Measurements from ENCODE around the gene ABCA1.

ABCA1 gene

GRCh38 chr9:104853159-104853558, 74.8 kb downstream of the ABCA1 start:
- Histone ChIP-seq H2BK5ac (ENCODE audit: low read length) (no peak overlapping the region), H3K79me1 (ENCODE audit: low read depth, low read length) (no peaks in the 10 kb centered on the region), H2BK12ac (ENCODE audit: low read length) (no peak overlapping the region), H3K23ac (ENCODE audit: low read depth, low read length, poor library complexity) (no peak overlapping the region), H4K91ac (ENCODE audit: low read depth, low read length, poor library complexity) (no peak overlapping the region), H2BK15ac (ENCODE audit: low read length) (no peak overlapping the region), H3K4me2 (ENCODE audit: insufficient read depth, low read length, poor library complexity, severe bottlenecking) (no peak overlapping the region), H4K8ac (ENCODE audit: low read depth, low read length) (no peak overlapping the region), H3K18ac (ENCODE audit: low read length) (no peak overlapping the region), H2AK5ac (ENCODE audit: low read depth, low read length) (no peak overlapping the region), H3K9me3 (replicated peaks in 1 of 2; ENCODE audit: control insufficient read depth in 2 of 2, insufficient read depth in 1 of 2, low read depth in 1 of 2, low read length in 2 of 2) (no peaks in the 10 kb centered on the region), H3K27ac (replicated peaks; ENCODE audit: low read length) (no peak overlapping the region), H3K14ac (ENCODE audit: low read length) (no peak overlapping the region), H3K4ac (ENCODE audit: low read length) (no peak overlapping the region), H2BK120ac (ENCODE audit: low read depth, low read length) (no peak overlapping the region), H3K27me3 (ENCODE audit: control insufficient read depth in 3 of 3, insufficient read depth in 3 of 3, low read depth in 1 of 3, low read length in 3 of 3) (no peaks in the 10 kb centered on the region), H3K36me3 (replicated peaks in 1 of 2; ENCODE audit: control insufficient read depth in 2 of 2, insufficient read depth in 2 of 2, low read length in 2 of 2) (peaks cover 3 to 70% of the 10 kb centered on the region in 2 donors), H3K9ac (ENCODE audit: low read depth, low read length, poor library complexity) (no peak overlapping the region), H3K4me3 (ENCODE audit: low read length in 2 of 2) (no peak overlapping the region), H3K4me1 (ENCODE audit: control insufficient read depth in 2 of 2, insufficient read depth in 1 of 2, low read depth in 1 of 2, low read length in 2 of 2) (peaks cover 0 to 2% of the 10 kb centered on the region in 2 donors), H2AFZ (ENCODE audit: low read length) (no peak overlapping the region)
- no peak for DNase-seq (ENCODE audit: low spot score)
- WGBS, 2 donors (ENCODE audit: extremely low coverage in 2 of 2, insufficient read length in 2 of 2, insufficient replicate concordance in 1 of 2) = no CpG with 5 or more reads among the region's 4 CpGs

DNA sequence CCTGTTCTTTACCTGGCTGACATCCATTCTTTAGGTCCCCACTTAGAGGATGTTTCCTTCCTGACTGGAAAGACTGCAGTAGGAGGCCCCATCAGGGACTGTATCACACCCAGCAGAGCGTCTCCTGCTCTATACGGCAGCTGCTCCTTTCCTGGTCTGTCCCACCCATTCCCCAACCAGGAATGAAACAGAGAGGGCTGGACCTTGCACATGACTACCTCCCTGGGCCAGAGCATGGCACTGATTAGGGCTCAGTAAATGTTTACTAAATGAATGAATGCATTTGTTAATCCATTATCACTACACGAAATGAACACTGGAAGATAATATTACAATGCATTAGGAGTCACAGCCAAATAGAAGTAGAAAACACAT, 76.4 kb downstream of the ABCA1 start:
- Histone ChIP-seq H3K9me3 (replicated peaks in 1 of 2; ENCODE audit: control insufficient read depth in 2 of 2, insufficient read depth in 1 of 2, low read depth in 1 of 2, low read length in 2 of 2) (no peaks in the 10 kb centered on the region), H2BK120ac (ENCODE audit: low read depth, low read length) (no peak overlapping the region), H2AFZ (ENCODE audit: low read length) (no peak overlapping the region), H3K79me1 (ENCODE audit: low read depth, low read length) (no peaks in the 10 kb centered on the region), H2BK5ac (ENCODE audit: low read length) (no peak overlapping the region), H3K9ac (ENCODE audit: low read depth, low read length, poor library complexity) (no peak overlapping the region), H2BK15ac (ENCODE audit: low read length) (no peak overlapping the region), H2AK5ac (ENCODE audit: low read depth, low read length) (no peak overlapping the region), H3K36me3 (replicated peaks in 1 of 2; ENCODE audit: control insufficient read depth in 2 of 2, insufficient read depth in 2 of 2, low read length in 2 of 2) (peaks cover 3 to 55% of the 10 kb centered on the region in 2 donors), H3K14ac (ENCODE audit: low read length) (no peak overlapping the region), H3K27me3 (ENCODE audit: control insufficient read depth in 3 of 3, insufficient read depth in 3 of 3, low read depth in 1 of 3, low read length in 3 of 3) (no peaks in the 10 kb centered on the region), H3K4ac (ENCODE audit: low read length) (no peak overlapping the region), H3K23ac (ENCODE audit: low read depth, low read length, poor library complexity) (no peak overlapping the region), H4K91ac (ENCODE audit: low read depth, low read length, poor library complexity) (no peak overlapping the region), H3K27ac (replicated peaks; ENCODE audit: low read length) (no peak overlapping the region), H3K4me1 (ENCODE audit: control insufficient read depth in 2 of 2, insufficient read depth in 1 of 2, low read depth in 1 of 2, low read length in 2 of 2) (peaks cover 0 to 2% of the 10 kb centered on the region in 2 donors), H3K4me3 (ENCODE audit: low read length in 2 of 2) (no peak overlapping the region), H4K8ac (ENCODE audit: low read depth, low read length) (no peak overlapping the region), H3K18ac (ENCODE audit: low read length) (no peak overlapping the region), H2BK12ac (ENCODE audit: low read length) (no peak overlapping the region), H3K4me2 (ENCODE audit: insufficient read depth, low read length, poor library complexity, severe bottlenecking) (no peak overlapping the region)
- DNase-seq (ENCODE audit: low spot score) = no peak
- WGBS, 2 donors (ENCODE audit: extremely low coverage in 2 of 2, insufficient read length in 2 of 2, insufficient replicate concordance in 1 of 2) = no CpG with 5 or more reads among the region's 3 CpGs

GRCh38 chr9:104850786-104851545, 77.0 kb downstream of the ABCA1 start:
- H3K14ac ChIP-seq (ENCODE audit: low read length) = no peak overlapping the region
- H4K91ac ChIP-seq (ENCODE audit: low read depth, low read length, poor library complexity) = no peak overlapping the region
- no peak overlapping the region for H3K23ac ChIP-seq (ENCODE audit: low read depth, low read length, poor library complexity)
- H3K79me1 ChIP-seq (ENCODE audit: low read depth, low read length) = no peaks in the 10 kb centered on the region
- H3K9ac ChIP-seq (ENCODE audit: low read depth, low read length, poor library complexity) = no peak overlapping the region
- H2AFZ ChIP-seq (ENCODE audit: low read length) = no peak overlapping the region
- no peak overlapping the region for H3K4ac ChIP-seq (ENCODE audit: low read length)
- H3K27me3 ChIP-seq (ENCODE audit: control insufficient read depth in 3 of 3, insufficient read depth in 3 of 3, low read depth in 1 of 3, low read length in 3 of 3) = no peaks in the 10 kb centered on the region
- H2BK120ac ChIP-seq (ENCODE audit: low read depth, low read length) = no peak overlapping the region
- H3K27ac ChIP-seq (replicated peaks; ENCODE audit: low read length) = no peak overlapping the region
- no peak overlapping the region for H4K8ac ChIP-seq (ENCODE audit: low read depth, low read length)
- no peak overlapping the region for H3K4me2 ChIP-seq (ENCODE audit: insufficient read depth, low read length, poor library complexity, severe bottlenecking)
- no peak overlapping the region for H3K18ac ChIP-seq (ENCODE audit: low read length)
- H3K4me1 ChIP-seq (ENCODE audit: control insufficient read depth in 2 of 2, insufficient read depth in 1 of 2, low read depth in 1 of 2, low read length in 2 of 2) = no peaks in the 10 kb centered on the region
- no peak overlapping the region for H2BK5ac ChIP-seq (ENCODE audit: low read length)
- no CpG with 5 or more reads among the region's 6 CpGs for WGBS, 2 donors (ENCODE audit: extremely low coverage in 2 of 2, insufficient read length in 2 of 2, insufficient replicate concordance in 1 of 2)
- H3K4me3 ChIP-seq (ENCODE audit: low read length in 2 of 2) = no peak overlapping the region
- DNase-seq (ENCODE audit: low spot score) = no peak
- H3K9me3 ChIP-seq (replicated peaks in 1 of 2; ENCODE audit: control insufficient read depth in 2 of 2, insufficient read depth in 1 of 2, low read depth in 1 of 2, low read length in 2 of 2) = no peaks in the 10 kb centered on the region
- H3K36me3 ChIP-seq (replicated peaks in 1 of 2; ENCODE audit: control insufficient read depth in 2 of 2, insufficient read depth in 2 of 2, low read length in 2 of 2) = peaks cover 3 to 50% of the 10 kb centered on the region in 2 donors
- no peak overlapping the region for H2BK12ac ChIP-seq (ENCODE audit: low read length)
- no peak overlapping the region for H2AK5ac ChIP-seq (ENCODE audit: low read depth, low read length)
- H2BK15ac ChIP-seq (ENCODE audit: low read length) = no peak overlapping the region

GRCh38 chr9:104849023-104849422, 78.9 kb downstream of the ABCA1 start:
- H4K91ac ChIP-seq (ENCODE audit: low read depth, low read length, poor library complexity) = no peak overlapping the region
- no peak overlapping the region for H3K14ac ChIP-seq (ENCODE audit: low read length)
- no peak overlapping the region for H3K4me2 ChIP-seq (ENCODE audit: insufficient read depth, low read length, poor library complexity, severe bottlenecking)
- no peak overlapping the region for H3K18ac ChIP-seq (ENCODE audit: low read length)
- no peak for DNase-seq (ENCODE audit: low spot score)
- no peak overlapping the region for H2BK120ac ChIP-seq (ENCODE audit: low read depth, low read length)
- no peak overlapping the region for H2AFZ ChIP-seq (ENCODE audit: low read length)
- no peak overlapping the region for H2BK5ac ChIP-seq (ENCODE audit: low read length)
- H3K9ac ChIP-seq (ENCODE audit: low read depth, low read length, poor library complexity) = no peak overlapping the region
- H3K36me3 ChIP-seq (replicated peaks in 1 of 2; ENCODE audit: control insufficient read depth in 2 of 2, insufficient read depth in 2 of 2, low read length in 2 of 2) = peaks cover 0 to 49% of the 10 kb centered on the region in 2 donors
- no peak overlapping the region for H4K8ac ChIP-seq (ENCODE audit: low read depth, low read length)
- no peak overlapping the region for H3K27ac ChIP-seq (replicated peaks; ENCODE audit: low read length)
- H3K4me3 ChIP-seq (ENCODE audit: low read length in 2 of 2) = no peak overlapping the region
- no peak overlapping the region for H2BK15ac ChIP-seq (ENCODE audit: low read length)
- no peak overlapping the region for H2AK5ac ChIP-seq (ENCODE audit: low read depth, low read length)
- H3K23ac ChIP-seq (ENCODE audit: low read depth, low read length, poor library complexity) = no peak overlapping the region
- H3K27me3 ChIP-seq (ENCODE audit: control insufficient read depth in 3 of 3, insufficient read depth in 3 of 3, low read depth in 1 of 3, low read length in 3 of 3) = no peaks in the 10 kb centered on the region
- no peaks in the 10 kb centered on the region for H3K9me3 ChIP-seq (replicated peaks in 1 of 2; ENCODE audit: control insufficient read depth in 2 of 2, insufficient read depth in 1 of 2, low read depth in 1 of 2, low read length in 2 of 2)
- H3K4ac ChIP-seq (ENCODE audit: low read length) = no peak overlapping the region
- H2BK12ac ChIP-seq (ENCODE audit: low read length) = no peak overlapping the region
- no peaks in the 10 kb centered on the region for H3K79me1 ChIP-seq (ENCODE audit: low read depth, low read length)
- H3K4me1 ChIP-seq (ENCODE audit: control insufficient read depth in 2 of 2, insufficient read depth in 1 of 2, low read depth in 1 of 2, low read length in 2 of 2) = no peaks in the 10 kb centered on the region

All from neuronal stem cell (in vitro differentiated cells).